Mesothelial cell of epicardium (in vitro differentiated cells): ENCODE data around the gene GIMAP5. TPM values are rescaled to one million over a fixed set of nuclear protein-coding genes. Genes with fewer than 3 reads are reported as not detected.

Experiments used
- DNase-seq, 2 experiments: peaks; one replicate each; pipeline ENCODE4 v3.0.0; 2021; ENCODE audit warnings: low spot score in 2 of 2; ENCODE audit not compliant: unreplicated experiment in 2 of 2
- H3K27ac Mint-ChIP-seq: 2 replicates; pipeline ENCODE4 v1.8.0; 2021; ENCODE audit warnings: mixed read lengths
- H3K27me3 Mint-ChIP-seq: 2 replicates; pipeline ENCODE4 v1.8.0; 2021; ENCODE audit warnings: low read depth, mixed read lengths
- H3K36me3 Mint-ChIP-seq: 2 replicates; pipeline ENCODE4 v1.8.0; 2021; ENCODE audit warnings: mixed read lengths
- H3K4me1 Mint-ChIP-seq: 2 replicates; pipeline ENCODE4 v1.8.0; 2021; ENCODE audit warnings: mixed read lengths
- H3K4me3 Mint-ChIP-seq: 2 replicates; pipeline ENCODE4 v1.8.0; 2021; ENCODE audit warnings: mild to moderate bottlenecking, moderate library complexity, mixed read lengths
- H3K9me3 Mint-ChIP-seq: 2 replicates; pipeline ENCODE4 v1.8.0; 2021; ENCODE audit warnings: mixed read lengths
- total RNA-seq: library from RNA; stranded (reverse); gene quantifications from 3 replicates; pipeline ENCODE4 v1.2.1, GENCODE V29; 2021
- TF ChIP-seq, protein P1 (sequence below): fragments of 200-600 bp; sonication (generic); IDR thresholded peaks from one replicate; pipeline ENCODE4 v1.5.0; 2021; ENCODE audit warnings: antibody characterized with exemption; ENCODE audit not compliant: unreplicated experiment

The GIMAP5 gene
- total RNA-seq: not detected in 3 replicates

DNA sequence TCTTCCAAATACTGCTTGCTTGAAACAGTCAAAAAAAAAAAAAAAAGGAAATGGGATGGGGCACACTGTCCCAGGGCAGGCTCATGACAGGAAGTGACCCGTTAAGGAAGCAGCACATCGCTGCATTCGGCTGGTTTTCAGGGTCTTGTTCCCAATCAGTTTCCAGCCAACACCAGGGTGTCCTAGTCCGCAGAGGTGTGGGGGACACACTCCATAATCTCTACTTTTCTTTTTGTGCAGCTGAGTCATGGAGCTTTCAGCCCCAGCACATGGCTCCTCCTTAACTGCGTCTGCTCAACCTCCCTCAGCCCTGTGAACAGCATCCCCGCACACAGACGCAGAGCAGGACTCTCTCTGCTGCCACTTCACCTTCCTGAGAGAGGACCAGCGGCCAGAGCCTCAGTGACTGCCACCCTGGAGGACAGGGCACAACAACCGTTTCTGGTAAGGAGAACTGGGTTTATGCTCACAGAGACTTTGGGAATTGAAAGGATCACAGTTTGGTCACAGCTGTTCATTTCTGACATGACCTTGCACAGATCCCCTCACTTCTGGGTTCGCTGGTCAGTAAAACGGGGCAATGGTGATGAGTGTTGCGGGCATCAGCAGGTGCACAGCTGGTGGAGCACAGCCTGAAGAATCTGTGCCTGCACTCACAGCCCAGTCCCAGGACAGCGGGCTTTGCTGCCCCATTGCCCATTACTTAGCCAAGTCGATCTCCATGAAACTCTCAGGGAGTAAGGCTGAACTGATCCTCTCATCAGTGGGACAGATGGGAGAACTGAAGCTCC, at the start of gene GIMAP5:
GIMAP5 (plus strand) TSS at position 154 of the 791 bp plus-strand sequence. CDS start 3,467 bp downstream, outside the sequence.
- Mint-ChIP-seq H3K4me3 (no peak within 1 kb of the TSS), H3K4me1 (no peaks in the 10 kb centered on the region), H3K36me3 (no peaks in the 10 kb centered on the region), H3K27ac (no peak within 1 kb of the TSS), H3K27me3 (peaks cover 87% of the 10 kb centered on the region), H3K9me3 (no peaks in the 10 kb centered on the region)
- TF ChIP-seq, protein P1, sequence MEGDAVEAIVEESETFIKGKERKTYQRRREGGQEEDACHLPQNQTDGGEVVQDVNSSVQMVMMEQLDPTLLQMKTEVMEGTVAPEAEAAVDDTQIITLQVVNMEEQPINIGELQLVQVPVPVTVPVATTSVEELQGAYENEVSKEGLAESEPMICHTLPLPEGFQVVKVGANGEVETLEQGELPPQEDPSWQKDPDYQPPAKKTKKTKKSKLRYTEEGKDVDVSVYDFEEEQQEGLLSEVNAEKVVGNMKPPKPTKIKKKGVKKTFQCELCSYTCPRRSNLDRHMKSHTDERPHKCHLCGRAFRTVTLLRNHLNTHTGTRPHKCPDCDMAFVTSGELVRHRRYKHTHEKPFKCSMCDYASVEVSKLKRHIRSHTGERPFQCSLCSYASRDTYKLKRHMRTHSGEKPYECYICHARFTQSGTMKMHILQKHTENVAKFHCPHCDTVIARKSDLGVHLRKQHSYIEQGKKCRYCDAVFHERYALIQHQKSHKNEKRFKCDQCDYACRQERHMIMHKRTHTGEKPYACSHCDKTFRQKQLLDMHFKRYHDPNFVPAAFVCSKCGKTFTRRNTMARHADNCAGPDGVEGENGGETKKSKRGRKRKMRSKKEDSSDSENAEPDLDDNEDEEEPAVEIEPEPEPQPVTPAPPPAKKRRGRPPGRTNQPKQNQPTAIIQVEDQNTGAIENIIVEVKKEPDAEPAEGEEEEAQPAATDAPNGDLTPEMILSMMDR: no peak
- DNase-seq: no peak

DNA sequence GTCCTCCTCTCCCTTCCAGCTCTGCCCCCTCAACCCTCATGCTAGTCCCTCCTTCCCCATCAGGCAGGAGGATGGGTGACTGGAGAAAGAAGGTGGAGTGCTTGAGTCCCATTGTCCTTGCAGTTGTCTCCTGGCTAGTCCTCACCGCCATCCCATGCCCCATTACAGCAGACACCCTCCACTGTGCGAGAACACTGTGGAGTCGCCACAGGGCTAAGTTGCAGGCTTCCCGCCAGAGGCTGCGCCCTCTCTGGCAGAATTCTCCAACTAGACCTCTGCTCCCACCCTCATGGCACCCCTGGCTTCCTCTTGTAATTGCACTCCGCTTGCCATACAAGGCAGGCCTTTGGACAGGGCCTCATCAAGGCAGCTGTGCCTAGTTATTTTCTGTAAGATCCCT, 48.6 kb upstream of the GIMAP5 start:
- Mint-ChIP-seq H3K27me3 (peaks cover 2% of the 10 kb centered on the region), H3K36me3 (no peaks in the 10 kb centered on the region), H3K4me3 (no peak overlapping the region), H3K4me1 (no peaks in the 10 kb centered on the region), H3K9me3 (peaks cover 4% of the 10 kb centered on the region), H3K27ac (no peak overlapping the region)
- TF ChIP-seq, protein P1: no peak
- no peak for DNase-seq

DNA sequence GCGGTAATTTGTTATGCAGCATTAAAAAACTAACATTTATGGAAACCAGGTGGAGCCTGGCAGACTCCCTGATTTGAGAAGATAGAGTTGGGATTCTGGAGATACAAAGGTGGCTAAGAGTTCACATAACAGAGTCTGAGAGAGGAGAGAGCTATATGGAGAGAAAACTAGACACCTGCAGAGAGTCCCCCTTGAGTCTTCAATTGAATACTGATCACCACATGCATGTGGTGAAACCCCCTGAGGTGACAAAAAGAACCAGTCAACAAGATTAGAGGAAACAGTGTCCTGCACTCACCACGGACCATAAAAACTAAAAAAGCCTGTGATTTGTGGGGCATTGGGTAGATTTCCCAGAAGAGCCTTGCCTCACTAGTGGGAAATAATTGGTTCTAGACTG, 41.6 kb upstream of the GIMAP5 start:
- H3K36me3 Mint-ChIP-seq: no peaks in the 10 kb centered on the region
- H3K9me3 Mint-ChIP-seq: peaks cover 43% of the 10 kb centered on the region
- no peak overlapping the region for H3K27ac Mint-ChIP-seq
- no peak overlapping the region for H3K4me3 Mint-ChIP-seq
- H3K27me3 Mint-ChIP-seq: no peaks in the 10 kb centered on the region
- TF ChIP-seq, protein P1: no peak
- DNase-seq: no peak
- H3K4me1 Mint-ChIP-seq: no peaks in the 10 kb centered on the region

DNA sequence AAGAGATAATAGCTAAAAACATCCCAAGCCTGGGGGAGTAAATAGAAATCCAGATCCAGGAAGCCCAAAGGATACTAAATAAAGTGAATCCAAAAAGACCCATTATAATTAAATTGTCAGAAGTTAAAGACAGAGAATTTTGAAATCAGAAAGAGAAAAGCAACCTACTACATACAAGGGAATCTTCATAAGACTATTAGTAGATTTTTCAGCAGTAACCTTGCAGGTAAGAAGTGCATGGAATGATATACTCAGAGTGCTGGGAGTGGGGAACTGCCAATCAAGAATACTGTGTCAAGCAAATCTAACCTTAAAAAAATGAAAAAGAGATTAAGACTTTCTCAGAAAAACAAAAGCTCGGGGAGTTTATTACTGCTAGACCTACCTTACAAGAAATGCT, 34.0 kb upstream of the GIMAP5 start:
- TF ChIP-seq, protein P1: no peak
- Mint-ChIP-seq H3K36me3 (no peaks in the 10 kb centered on the region), H3K27me3 (no peaks in the 10 kb centered on the region), H3K4me3 (no peak overlapping the region), H3K27ac (no peak overlapping the region), H3K9me3 (peaks cover 67% of the 10 kb centered on the region), H3K4me1 (no peaks in the 10 kb centered on the region)
- DNase-seq: no peak

DNA sequence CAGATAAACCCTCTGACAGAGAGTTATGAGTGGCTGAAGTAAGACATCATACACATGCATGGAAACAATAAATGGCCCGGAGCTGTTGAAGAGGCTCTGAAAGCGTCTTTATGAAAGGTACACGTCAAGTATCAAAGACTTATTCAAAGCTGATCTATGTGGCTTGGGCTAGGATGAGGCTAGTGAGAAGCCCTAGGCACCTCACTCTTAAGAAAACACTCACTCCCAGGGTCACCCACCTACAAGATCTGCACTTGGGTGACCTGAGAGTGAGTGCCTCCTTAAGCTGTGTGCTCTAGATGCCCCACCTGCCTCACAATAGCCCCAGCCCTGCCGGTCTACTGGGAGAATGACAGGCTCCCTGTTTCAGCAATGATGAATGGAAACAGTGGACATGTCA, 21.9 kb upstream of the GIMAP5 start:
- Mint-ChIP-seq H3K4me1 (no peaks in the 10 kb centered on the region), H3K27ac (no peak overlapping the region), H3K4me3 (no peak overlapping the region), H3K36me3 (no peaks in the 10 kb centered on the region), H3K9me3 (peaks cover 19% of the 10 kb centered on the region), H3K27me3 (peaks cover 10% of the 10 kb centered on the region)
- TF ChIP-seq, protein P1: no peak
- DNase-seq: no peak
